HL-60/S4 treated with retinoic acid at 250 ng/mL for 4 days and 3 days (cell line): ENCODE measurements around the gene ARMS2.

Source experiments
- in situ Hi-C: fragments of 300-500 bp; cut with MboI; formaldehyde crosslinking; loops from 2 replicates; pipeline ENCODE4 v1.7.0; 2022; ENCODE audit warnings: low sequenced_read_pairs

The ARMS2 gene

GRCh38 chr10:122490786-122491680, 36.6 kb downstream of the ARMS2 start:
- in situ Hi-C loops, result no loop called here

GRCh38 chr10:122492006-122492405, 37.6 kb downstream of the ARMS2 start:
- in situ Hi-C loops, result no loop called here

- in situ Hi-C loops, result no loop called here
Measured at GRCh38 chr10:122492999-122493481, 38.6 kb downstream of the ARMS2 start.

- in situ Hi-C loops, result no loop called here
Measured at GRCh38 chr10:122493761-122494160, 39.3 kb downstream of the ARMS2 start.

- in situ Hi-C loops, result no loop called here
Measured at GRCh38 chr10:122494173-122494820, 39.8 kb downstream of the ARMS2 start.

- in situ Hi-C loops, result no loop called here
Measured at GRCh38 chr10:122494833-122495232, 40.4 kb downstream of the ARMS2 start.

GRCh38 chr10:122495406-122496340, 41.2 kb downstream of the ARMS2 start:
- in situ Hi-C loops, result no loop called here

- in situ Hi-C loops, result no loop called here
Measured at GRCh38 chr10:122497241-122497640, 42.8 kb downstream of the ARMS2 start.

- in situ Hi-C loops, result no loop called here
Measured at GRCh38 chr10:122498521-122498920, 44.1 kb downstream of the ARMS2 start.

- in situ Hi-C loops, result no loop called here
Measured at GRCh38 chr10:122499012-122499411, 44.6 kb downstream of the ARMS2 start.

- in situ Hi-C loops, result no loop called here
Measured at GRCh38 chr10:122499491-122499941, 45.1 kb downstream of the ARMS2 start.

GRCh38 chr10:122500194-122500593, 45.7 kb downstream of the ARMS2 start:
- in situ Hi-C loops, result no loop called here

- in situ Hi-C loops, result no loop called here
Measured at GRCh38 chr10:122500726-122501125, 46.3 kb downstream of the ARMS2 start.

GRCh38 chr10:122503012-122503411, 48.6 kb downstream of the ARMS2 start:
- in situ Hi-C loops, result no loop called here

GRCh38 chr10:122503886-122504609, 49.6 kb downstream of the ARMS2 start:
- in situ Hi-C loops, result no loop called here

- in situ Hi-C loops, result no loop called here
Measured at GRCh38 chr10:122504610-122504950, 50.1 kb downstream of the ARMS2 start.

GRCh38 chr10:122505011-122505410, 50.6 kb downstream of the ARMS2 start:
- in situ Hi-C loops, result no loop called here

GRCh38 chr10:122505885-122506645, 51.6 kb downstream of the ARMS2 start:
- in situ Hi-C loops, result no loop called here
